OCI-LY7 (cell line): Measurements from ENCODE around the gene TSC22D2. TPM values are rescaled to one million over a fixed set of nuclear protein-coding genes. Genes with fewer than 3 reads are reported as not detected.

Source experiments
- BruUV-seq: library from RNA; stranded (reverse); fragments of 400-500 nt; replicated peaks from 2 replicates; lab custom pipeline; 2021; lab: Mats Ljungman, UMichigan
- CTCF ChIA-PET: fragments of 300-600 bp; sonication (Branson Sonifier 250); formaldehyde crosslinking; loops from one replicate; lab custom pipeline; 2022; ENCODE audit warnings: antibody characterized with exemption; ENCODE audit not compliant: unreplicated experiment; lab: Charles Lee
- POLR2A ChIA-PET: fragments of 300-600 bp; sonication (Branson Sonifier 250); formaldehyde crosslinking; loops from one replicate; lab custom pipeline; 2022; ENCODE audit warnings: antibody characterized with exemption; lab: Charles Lee
- DNase-seq: peaks from one replicate; pipeline ENCODE4 v3.0.0-alpha.2; 2015; ENCODE audit warnings: low spot score
- H2AFZ ChIP-seq: fragments of 200-600 bp; sonication (generic), shearing (Covaris generic); 2 replicates; pipeline ENCODE4 v1.6.1; 2014; ENCODE audit warnings: mild to moderate bottlenecking, antibody characterized with exemption, low read length, moderate library complexity
- H3K27ac ChIP-seq: fragments of 200-600 bp; sonication (generic); 2 replicates; pipeline ENCODE4 v1.5.1; 2014; ENCODE audit warnings: mixed run types, low read depth, mild to moderate bottlenecking, moderate library complexity, low read length, inconsistent platforms; ENCODE audit not compliant: poor library complexity, severe bottlenecking
- H3K36me3 ChIP-seq: fragments of 200-600 bp; sonication (generic); 2 replicates; pipeline ENCODE4 v1.6.1; 2014; ENCODE audit warnings: mild to moderate bottlenecking, antibody characterized with exemption, low read length, moderate library complexity, mixed read lengths; ENCODE audit not compliant: insufficient read depth
- H3K4me1 ChIP-seq: fragments of 200-600 bp; sonication (generic); 2 replicates; pipeline ENCODE4 v1.5.1; 2014; ENCODE audit warnings: mild to moderate bottlenecking, low read length; ENCODE audit not compliant: insufficient read depth, poor library complexity, severe bottlenecking
- H3K4me2 ChIP-seq: fragments of 200-600 bp; sonication (generic); 2 replicates; pipeline ENCODE4 v1.6.1; 2014; ENCODE audit warnings: mild to moderate bottlenecking, low read length
- H3K4me3 ChIP-seq: fragments of 200-600 bp; sonication (generic); 2 replicates; pipeline ENCODE4 v1.5.1; 2014; ENCODE audit warnings: mild to moderate bottlenecking, low read depth, low read length; ENCODE audit not compliant: poor library complexity, severe bottlenecking
- H3K79me2 ChIP-seq: fragments of 200-600 bp; sonication (generic); 2 replicates; pipeline ENCODE4 v1.6.1; 2016; ENCODE audit warnings: low read depth, mild to moderate bottlenecking, low read length, moderate library complexity, mixed read lengths; ENCODE audit not compliant: insufficient read depth
- H3K9me2 ChIP-seq: fragments of 200-600 bp; sonication (generic); 2 replicates; pipeline ENCODE4 v1.6.1; 2016; ENCODE audit warnings: mild to moderate bottlenecking, low read length, mixed read lengths; ENCODE audit not compliant: insufficient read depth
- H3K9me3 ChIP-seq: fragments of 200-600 bp; sonication (generic); 2 replicates; pipeline ENCODE4 v1.6.1; 2014; ENCODE audit warnings: mild to moderate bottlenecking, mixed run types, low read length, mixed read lengths
- H4K20me1 ChIP-seq: fragments of 200-600 bp; sonication (generic); 2 replicates; pipeline ENCODE4 v1.6.1; 2014; ENCODE audit warnings: mild to moderate bottlenecking, antibody characterized with exemption, low read length, moderate library complexity, mixed read lengths; ENCODE audit not compliant: insufficient read depth
- CTCF ChIP-seq: fragments of 200-600 bp; sonication (generic); conservative IDR thresholded peaks from 2 replicates; pipeline ENCODE4 v1.5.1; 2014; ENCODE audit warnings: mild to moderate bottlenecking, antibody characterized with exemption, low read length, moderate library complexity, mixed read lengths
- EZH2phosphoT487 ChIP-seq: fragments of 200-600 bp; sonication (generic); IDR thresholded peaks from 2 replicates; pipeline ENCODE4 v1.6.1; 2018; ENCODE audit warnings: low read depth, borderline replicate concordance, mild to moderate bottlenecking, mixed run types, antibody characterized with exemption, low read length, moderate library complexity, mixed read lengths
- intact Hi-C: fragments of 100-400 bp; cut with micrococcal nuclease; formaldehyde crosslinking; loops from one replicate; pipeline ENCODE4 v1.10.0; 2022; ENCODE audit not compliant: unreplicated experiment
- total RNA-seq, 2 experiments: library from RNA; depleted of rRNA in 1 of 2; stranded (reverse); fragments of >200 nt in 1 of 2; shearing (Covaris generic) in 1 of 2; gene quantifications; 2 replicates each; pipeline ENCODE4 v1.2.3, GENCODE V29; 2014 to 2022

The TSC22D2 gene
- total RNA-seq, 2 experiments from 2014 or later: 5.9 to 24.2 TPM

GRCh38 chr3:150365132-150365604 lies 42.9 kb upstream of the TSC22D2 start:
- no peaks in the 10 kb centered on the region for H3K36me3 ChIP-seq
- H3K79me2 ChIP-seq: no peaks in the 10 kb centered on the region
- no peaks in the 10 kb centered on the region for H3K9me3 ChIP-seq
- H3K27ac ChIP-seq: no peak overlapping the region
- no peak overlapping the region for H3K4me2 ChIP-seq
- CTCF ChIA-PET: no interaction called here
- H3K9me2 ChIP-seq: no peaks in the 10 kb centered on the region
- no TSS peak for BruUV-seq
- no peaks in the 10 kb centered on the region for H4K20me1 ChIP-seq
- no peak overlapping the region for H2AFZ ChIP-seq
- intact Hi-C loops: no loop called here
- no peak for TF ChIP-seq EZH2phosphoT487
- no peak for TF ChIP-seq CTCF
- no peak for DNase-seq
- POLR2A ChIA-PET: no interaction called here
- no peak overlapping the region for H3K4me3 ChIP-seq
- no peaks in the 10 kb centered on the region for H3K4me1 ChIP-seq

- ChIA-PET POLR2A (interaction anchor here (1.1 kb wide), 1 partner anchor 95 kb away, joined by 3 read pairs; no protein-coding TSS in a partner anchor), CTCF (no interaction called here)
- H3K4me1 ChIP-seq: no peaks in the 10 kb centered on the region
- no peak for DNase-seq
- intact Hi-C loops: no loop called here
- no peak overlapping the region for H3K4me2 ChIP-seq
- H4K20me1 ChIP-seq: no peaks in the 10 kb centered on the region
- BruUV-seq: no TSS peak
- H3K4me3 ChIP-seq: no peak overlapping the region
- H3K27ac ChIP-seq: no peak overlapping the region
- H2AFZ ChIP-seq: no peak overlapping the region
- H3K9me3 ChIP-seq: no peaks in the 10 kb centered on the region
- no peaks in the 10 kb centered on the region for H3K79me2 ChIP-seq
- no peaks in the 10 kb centered on the region for H3K9me2 ChIP-seq
- no peaks in the 10 kb centered on the region for H3K36me3 ChIP-seq
- TF ChIP-seq CTCF (no peak), EZH2phosphoT487 (no peak)
Measured at GRCh38 chr3:150367757-150368156, 40.3 kb upstream of the TSC22D2 start.

GRCh38 chr3:150370122-150370602 lies 37.9 kb upstream of the TSC22D2 start:
- intact Hi-C loops: no loop called here
- Histone ChIP-seq H3K9me3 (no peaks in the 10 kb centered on the region), H3K27ac (no peak overlapping the region), H4K20me1 (no peaks in the 10 kb centered on the region), H3K4me1 (peaks cover 4% of the 10 kb centered on the region), H3K9me2 (no peaks in the 10 kb centered on the region), H3K79me2 (no peaks in the 10 kb centered on the region), H3K36me3 (no peaks in the 10 kb centered on the region), H3K4me2 (no peak overlapping the region), H2AFZ (no peak overlapping the region), H3K4me3 (no peak overlapping the region)
- ChIA-PET CTCF (no interaction called here), POLR2A (no interaction called here)
- TF ChIP-seq EZH2phosphoT487 (no peak), CTCF (no peak)
- BruUV-seq: no TSS peak
- DNase-seq: no peak
